Loucy (cell line): Measurements from ENCODE around the gene SLC16A5.
A peak's percentile ranks its signal among the peaks of the same experiment; 100 is the strongest.

Source experiments
- H2AFZ ChIP-seq: fragments of 200-600 bp; sonication (generic); 2 replicates; pipeline ENCODE4 v1.6.0; 2016; ENCODE audit warnings: antibody characterized with exemption, mild to moderate bottlenecking, low read length, moderate library complexity
- H3F3A ChIP-seq: fragments of 200-600 bp; 2 replicates; pipeline ENCODE4 v1.6.0; 2016; ENCODE audit warnings: antibody characterized with exemption, low read depth, mild to moderate bottlenecking
- H3K27me3 ChIP-seq: fragments of 200-600 bp; sonication (generic); 2 replicates; pipeline ENCODE4 v1.6.1; 2014; ENCODE audit warnings: low read length, mild to moderate bottlenecking; ENCODE audit not compliant: insufficient read depth, poor library complexity, severe bottlenecking
- H3K36me3 ChIP-seq: fragments of 200-600 bp; sonication (generic); 2 replicates; pipeline ENCODE4 v1.6.1; 2016; ENCODE audit warnings: low read length; ENCODE audit not compliant: insufficient read depth
- H3K4me1 ChIP-seq: fragments of 200-600 bp; sonication (generic); 2 replicates; pipeline ENCODE4 v1.5.1; 2014; ENCODE audit warnings: low read length, mild to moderate bottlenecking; ENCODE audit not compliant: insufficient read depth, poor library complexity, severe bottlenecking
- H3K4me2 ChIP-seq: fragments of 200-600 bp; sonication (generic); 2 replicates; pipeline ENCODE4 v1.6.0; 2014; ENCODE audit warnings: antibody characterized with exemption, low read length, low read depth, mild to moderate bottlenecking; ENCODE audit not compliant: poor library complexity, severe bottlenecking
- H3K4me3 ChIP-seq: fragments of 200-600 bp; sonication (generic); 2 replicates; pipeline ENCODE4 v1.5.1; 2014; ENCODE audit warnings: low read length, mild to moderate bottlenecking, mixed read lengths; ENCODE audit not compliant: poor library complexity, severe bottlenecking
- H3K79me2 ChIP-seq: fragments of 200-600 bp; sonication (generic); 2 replicates; pipeline ENCODE4 v1.6.1; 2014; ENCODE audit warnings: low read length; ENCODE audit not compliant: insufficient read depth
- H3K9ac ChIP-seq: fragments of 200-600 bp; sonication (generic); 2 replicates; pipeline ENCODE4 v1.6.0; 2014; ENCODE audit warnings: mild to moderate bottlenecking, low read depth, low read length, moderate library complexity; ENCODE audit not compliant: poor library complexity, severe bottlenecking
- H3K9me2 ChIP-seq: fragments of 200-600 bp; sonication (generic); replicated peaks from 2 replicates; pipeline ENCODE4 v1.6.1; 2016; ENCODE audit warnings: low read depth, low read length, mixed read lengths
- H3K9me3 ChIP-seq: fragments of 200-600 bp; sonication (generic); 2 replicates; pipeline ENCODE4 v1.6.1; 2014; ENCODE audit warnings: mild to moderate bottlenecking, antibody characterized with exemption, low read length, low read depth; ENCODE audit not compliant: insufficient read depth
- H4K20me1 ChIP-seq: fragments of 200-600 bp; sonication (generic); 2 replicates; pipeline ENCODE4 v1.6.0; 2014; ENCODE audit warnings: antibody characterized with exemption, low read length, mild to moderate bottlenecking; ENCODE audit not compliant: insufficient read depth, poor library complexity, severe bottlenecking
- CTCF ChIP-seq: fragments of 200-600 bp; sonication (generic); conservative IDR thresholded peaks from 2 replicates; pipeline ENCODE4 v1.5.1; 2014; ENCODE audit warnings: mild to moderate bottlenecking, antibody characterized with exemption, low read length
- EZH2phosphoT487 ChIP-seq: fragments of 200-600 bp; IDR thresholded peaks from 2 replicates; pipeline ENCODE4 v1.6.1; 2018; ENCODE audit warnings: antibody characterized with exemption, mild to moderate bottlenecking, moderate library complexity, borderline replicate concordance

The SLC16A5 gene

GRCh38 chr17:75088465-75089417, 987 bp downstream of the SLC16A5 start:
- peak overlapping the region; percentile 81 for H2AFZ ChIP-seq
- no peaks in the 10 kb centered on the region for H4K20me1 ChIP-seq
- TF ChIP-seq EZH2phosphoT487 (no peak), CTCF (no peak)
- H3F3A ChIP-seq = no peaks in the 10 kb centered on the region
- H3K9me2 ChIP-seq = no peaks in the 10 kb centered on the region
- peak overlapping the region; percentile 74 for H3K9ac ChIP-seq
- no peaks in the 10 kb centered on the region for H3K9me3 ChIP-seq
- H3K4me1 ChIP-seq = peaks cover 19% of the 10 kb centered on the region
- peak overlapping the region; percentile 75 for H3K4me3 ChIP-seq
- peak overlapping the region; percentile 76 for H3K4me2 ChIP-seq
- H3K36me3 ChIP-seq = no peaks in the 10 kb centered on the region
- no peaks in the 10 kb centered on the region for H3K27me3 ChIP-seq
- no peaks in the 10 kb centered on the region for H3K79me2 ChIP-seq

- Histone ChIP-seq H3K27me3 (no peaks in the 10 kb centered on the region), H3K36me3 (no peaks in the 10 kb centered on the region), H2AFZ (no peak overlapping the region), H3K4me2 (no peak overlapping the region), H3K9ac (peak overlapping the region; percentile 7), H3K9me3 (no peaks in the 10 kb centered on the region), H3K79me2 (no peaks in the 10 kb centered on the region), H3K4me3 (no peak overlapping the region), H3K4me1 (peaks cover 16% of the 10 kb centered on the region), H3F3A (no peaks in the 10 kb centered on the region), H4K20me1 (no peaks in the 10 kb centered on the region), H3K9me2 (no peaks in the 10 kb centered on the region)
- no peak for TF ChIP-seq EZH2phosphoT487
- TF ChIP-seq CTCF = no peak
Observed at GRCh38 chr17:75090871-75091854, 3.4 kb downstream of the SLC16A5 start.

GRCh38 chr17:75091855-75092327, 4.1 kb downstream of the SLC16A5 start:
- no peaks in the 10 kb centered on the region for H3F3A ChIP-seq
- H3K27me3 ChIP-seq = no peaks in the 10 kb centered on the region
- peak overlapping the region; percentile 7 for H3K9ac ChIP-seq
- no peaks in the 10 kb centered on the region for H3K9me2 ChIP-seq
- H3K9me3 ChIP-seq = no peaks in the 10 kb centered on the region
- H3K4me1 ChIP-seq = peaks cover 16% of the 10 kb centered on the region
- no peaks in the 10 kb centered on the region for H4K20me1 ChIP-seq
- no peak overlapping the region for H3K4me3 ChIP-seq
- no peak overlapping the region for H2AFZ ChIP-seq
- no peaks in the 10 kb centered on the region for H3K79me2 ChIP-seq
- no peaks in the 10 kb centered on the region for H3K36me3 ChIP-seq
- TF ChIP-seq EZH2phosphoT487 (no peak), CTCF (no peak)
- H3K4me2 ChIP-seq = no peak overlapping the region
